Peyer's patch (tissue), 4 donors: ENCODE measurements around the gene TMEM170A. TPM values are rescaled to one million over a fixed set of nuclear protein-coding genes. Genes with fewer than 3 reads are reported as not detected.
"Not testable (repeated sequence)": the region's sequence is repeated elsewhere in the genome, so short reads cannot be mapped to it uniquely, and the experiment has no call there.

Source experiments
- DNase-seq, 3 donors: peaks; one replicate each; pipeline ENCODE4 v3.0.0-alpha.2; 2017 to 2019
- H3K27ac ChIP-seq, 4 donors: fragments of 200-600 bp; sonication (generic); one replicate each; pipeline ENCODE4 v1.5.1; 2016 to 2019
- H3K27me3 ChIP-seq, 2 donors: fragments of 200-600 bp; sonication (generic); one replicate each; pipeline ENCODE4 v1.5.1; 2019
- H3K36me3 ChIP-seq, 3 donors: fragments of 200-600 bp; sonication (generic); one replicate each; pipeline ENCODE4 v1.5.1; 2016 to 2019
- H3K4me1 ChIP-seq, 4 donors: fragments of 200-600 bp; sonication (generic); one replicate each; pipeline ENCODE4 v1.5.1; 2016 to 2019
- H3K4me3 ChIP-seq, 4 donors: fragments of 200-600 bp; sonication (generic); 1 replicate in 3 of 4; 2 replicates in 1 of 4; pipeline ENCODE4 v1.5.1; 2016 to 2019; ENCODE audit warnings: mild to moderate bottlenecking in 1 of 4
- H3K9me3 ChIP-seq, 4 donors: fragments of 200-600 bp; sonication (generic); one replicate each; pipeline ENCODE4 v1.5.1; 2016 to 2019; ENCODE audit warnings: mild to moderate bottlenecking in 1 of 4
- CTCF ChIP-seq, 6 experiments: fragments of 450-650 bp in 4 of 6; fragments of 200-600 bp in 2 of 6; sonication (generic) in 1 of 6; IDR thresholded peaks; one replicate each; pipeline ENCODE4 v1.5.1; 2017 to 2019; ENCODE audit warnings: antibody characterized with exemption in 6 of 6, mild to moderate bottlenecking in 3 of 6, moderate library complexity in 1 of 6
- POLR2A ChIP-seq, 2 donors: fragments of 450-650 bp; IDR thresholded peaks; one replicate each; pipeline ENCODE4 v1.5.1; 2017; ENCODE audit warnings: antibody characterized with exemption in 2 of 2, mild to moderate bottlenecking in 2 of 2, moderate library complexity in 2 of 2
- total RNA-seq, 4 donors: library from RNA; depleted of rRNA; stranded (reverse); fragments of >200 nt; gene quantifications; one replicate each; pipeline ENCODE4 v1.1.0, GENCODE V29; 2016

The TMEM170A gene
- total RNA-seq, 4 donors from 2014 or later = 37.1 to 95.1 (median 62.8) TPM

- peak; percentile 93 to 98 (median 97) for DNase-seq
- Histone ChIP-seq H3K27ac (peak within 1 kb of the TSS; percentile 85 to 98 (median 94)), H3K27me3 (no peaks in the 10 kb centered on the region), H3K4me1 (peaks cover 0 to 20% (median 0%) of the 10 kb centered on the region in 4 donors), H3K9me3 (no peaks in the 10 kb centered on the region), H3K36me3 (no peaks in the 10 kb centered on the region), H3K4me3 (peak within 1 kb of the TSS; percentile 68 to 95 (median 82))
- TF ChIP-seq CTCF (IDR thresholded peaks at IDR 0.05) = peak in 2 of 6 experiments; percentile 8 to 26
- TF ChIP-seq POLR2A (IDR thresholded peaks at IDR 0.05) = peak; percentile 71 to 74
Measured at GRCh38 chr16:75432828-75433731, 31.4 kb downstream of the TMEM170A start, which contains the start of gene CFDP1. CFDP1 (minus strand) TSS chr16:75433503; CDS start chr16:75433352, 151 bp downstream.

- H3K4me1 ChIP-seq = peaks cover 0 to 20% (median 0%) of the 10 kb centered on the region in 4 donors
- no peaks in the 10 kb centered on the region for H3K36me3 ChIP-seq
- TF ChIP-seq CTCF (IDR thresholded peaks at IDR 0.05) (no peak), POLR2A (IDR thresholded peaks at IDR 0.05) (no peak)
- DNase-seq = no peak
- no peaks in the 10 kb centered on the region for H3K9me3 ChIP-seq
- no peak overlapping the region for H3K27ac ChIP-seq
- no peaks in the 10 kb centered on the region for H3K27me3 ChIP-seq
- no peak overlapping the region for H3K4me3 ChIP-seq
Measured at GRCh38 chr16:75429621-75430403, 34.7 kb downstream of the TMEM170A start.

GRCh38 chr16:75426524-75426923, 38.0 kb downstream of the TMEM170A start:
- not testable (repeated sequence) for H3K9me3 ChIP-seq, H3K27ac ChIP-seq, H3K4me1 ChIP-seq, H3K36me3 ChIP-seq, H3K27me3 ChIP-seq, DNase-seq, H3K4me3 ChIP-seq

GRCh38 chr16:75424105-75424762, 40.3 kb downstream of the TMEM170A start:
- DNase-seq, H3K4me3 ChIP-seq, H3K27ac ChIP-seq: not testable (repeated sequence)

GRCh38 chr16:75423723-75424104, 40.8 kb downstream of the TMEM170A start:
- Histone ChIP-seq H3K27ac (no peak overlapping the region), H3K27me3 (no peaks in the 10 kb centered on the region), H3K36me3 (no peaks in the 10 kb centered on the region), H3K4me3 (no peak overlapping the region), H3K9me3 (no peaks in the 10 kb centered on the region), H3K4me1 (peaks cover 0 to 12% (median 0%) of the 10 kb centered on the region in 4 donors)
- TF ChIP-seq POLR2A (IDR thresholded peaks at IDR 0.05) (no peak), CTCF (IDR thresholded peaks at IDR 0.05) (no peak)
- no peak for DNase-seq

More at GRCh38 chr16:75424105-75424762, 40.3 kb downstream of the TMEM170A start:
- H3K9me3 ChIP-seq, H3K27me3 ChIP-seq, H3K36me3 ChIP-seq: not testable (repeated sequence)
- peaks cover 0 to 12% (median 0%) of the 10 kb centered on the region in 4 donors for H3K4me1 ChIP-seq

GRCh38 chr16:75421820-75422126, 42.7 kb downstream of the TMEM170A start:
- Histone ChIP-seq H3K4me1 (peaks cover 0 to 12% (median 0%) of the 10 kb centered on the region in 4 donors), H3K4me3 (no peak overlapping the region), H3K9me3 (no peaks in the 10 kb centered on the region), H3K36me3 (no peaks in the 10 kb centered on the region), H3K27ac (no peak overlapping the region), H3K27me3 (no peaks in the 10 kb centered on the region)
- DNase-seq = no peak
- TF ChIP-seq CTCF (IDR thresholded peaks at IDR 0.05) = no peak
- no peak for TF ChIP-seq POLR2A (IDR thresholded peaks at IDR 0.05)
